ENCODE data around the gene GPRIN1.

DNA sequence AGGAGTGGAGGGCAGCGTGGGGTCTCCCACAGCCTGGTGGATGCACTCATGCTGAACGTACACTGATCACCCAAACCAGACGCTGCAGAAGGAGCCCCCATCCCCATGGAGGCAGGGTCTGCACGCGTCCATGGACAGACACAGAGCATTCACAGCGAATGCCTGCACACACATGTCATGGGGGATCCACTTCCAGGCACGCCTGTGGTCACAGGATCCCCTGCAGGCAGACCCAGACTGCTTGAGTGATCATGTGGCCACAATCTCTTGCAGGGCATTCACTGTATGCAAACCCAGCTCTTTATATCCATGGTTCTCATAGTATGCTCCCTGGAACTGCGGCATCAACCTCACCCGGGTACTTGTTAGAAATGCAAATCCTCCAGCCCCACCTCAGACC is 15.0 kb upstream of the GPRIN1 start:
- TF ChIP-seq, protein P1, sequence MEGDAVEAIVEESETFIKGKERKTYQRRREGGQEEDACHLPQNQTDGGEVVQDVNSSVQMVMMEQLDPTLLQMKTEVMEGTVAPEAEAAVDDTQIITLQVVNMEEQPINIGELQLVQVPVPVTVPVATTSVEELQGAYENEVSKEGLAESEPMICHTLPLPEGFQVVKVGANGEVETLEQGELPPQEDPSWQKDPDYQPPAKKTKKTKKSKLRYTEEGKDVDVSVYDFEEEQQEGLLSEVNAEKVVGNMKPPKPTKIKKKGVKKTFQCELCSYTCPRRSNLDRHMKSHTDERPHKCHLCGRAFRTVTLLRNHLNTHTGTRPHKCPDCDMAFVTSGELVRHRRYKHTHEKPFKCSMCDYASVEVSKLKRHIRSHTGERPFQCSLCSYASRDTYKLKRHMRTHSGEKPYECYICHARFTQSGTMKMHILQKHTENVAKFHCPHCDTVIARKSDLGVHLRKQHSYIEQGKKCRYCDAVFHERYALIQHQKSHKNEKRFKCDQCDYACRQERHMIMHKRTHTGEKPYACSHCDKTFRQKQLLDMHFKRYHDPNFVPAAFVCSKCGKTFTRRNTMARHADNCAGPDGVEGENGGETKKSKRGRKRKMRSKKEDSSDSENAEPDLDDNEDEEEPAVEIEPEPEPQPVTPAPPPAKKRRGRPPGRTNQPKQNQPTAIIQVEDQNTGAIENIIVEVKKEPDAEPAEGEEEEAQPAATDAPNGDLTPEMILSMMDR (IDR thresholded peaks at IDR 0.05): no peak
- no peak for TF ChIP-seq POLR2A (IDR thresholded peaks at IDR 0.05)
